Lung (tissue), 12 donors: ENCODE results near the gene GSTT2B. TPM values are rescaled to one million over a fixed set of nuclear protein-coding genes. Genes with fewer than 3 reads are reported as not detected.
"Not testable (repeated sequence)": the region's sequence is repeated elsewhere in the genome, so short reads cannot be mapped to it uniquely, and the experiment has no call there.

Source experiments
- ATAC-seq: fragments of 200-7000 bp; cut with Tn5 transposase; one replicate; pipeline ENCODE4 v1.9.1; 2020; ENCODE audit warnings: moderate number of reproducible peaks; ENCODE audit not compliant: insufficient read depth, low FRiP score
- DNase-seq, 3 donors: peaks; one replicate each; pipeline ENCODE4 v3.0.0-alpha.2; 2013 to 2017
- H3K27ac ChIP-seq, 2 donors: one replicate each; pipeline ENCODE4 v1.5.1; 2013; ENCODE audit warnings: mild to moderate bottlenecking in 2 of 2, moderate library complexity in 2 of 2, control low read depth in 1 of 2, inconsistent platforms in 1 of 2, low read depth in 1 of 2, low read length in 1 of 2
- H3K27me3 ChIP-seq, 3 donors: one replicate each; pipeline ENCODE4 v1.5.1; 2013; ENCODE audit warnings: low read length in 2 of 3; ENCODE audit not compliant: control insufficient read depth in 3 of 3, insufficient read depth in 3 of 3
- H3K36me3 ChIP-seq, 4 donors: one replicate each; pipeline ENCODE4 v1.5.1; 2013; ENCODE audit warnings: low read length in 4 of 4, mild to moderate bottlenecking in 1 of 4, moderate library complexity in 1 of 4; ENCODE audit not compliant: control insufficient read depth in 4 of 4, insufficient read depth in 4 of 4
- H3K4me1 ChIP-seq, 5 donors: one replicate each; pipeline ENCODE4 v1.5.1; 2013; ENCODE audit warnings: low read length in 5 of 5, mild to moderate bottlenecking in 2 of 5, moderate library complexity in 1 of 5; ENCODE audit not compliant: control insufficient read depth in 5 of 5, insufficient read depth in 5 of 5
- H3K4me3 ChIP-seq: one replicate; pipeline ENCODE4 v1.5.1; 2013; ENCODE audit warnings: mild to moderate bottlenecking, control low read depth, moderate library complexity
- H3K9ac ChIP-seq, 2 donors: one replicate each; pipeline ENCODE4 v1.5.1; 2013; ENCODE audit warnings: low read length in 2 of 2, control low read depth in 1 of 2; ENCODE audit not compliant: insufficient read depth in 1 of 2
- H3K9me3 ChIP-seq, 4 donors: one replicate each; pipeline ENCODE4 v1.5.1; 2013; ENCODE audit warnings: low read length in 3 of 4, mild to moderate bottlenecking in 1 of 4, moderate library complexity in 1 of 4; ENCODE audit not compliant: control insufficient read depth in 4 of 4, insufficient read depth in 3 of 4
- WGBS, 2 donors: extraction: QIAGEN DNeasy Blood & Tissue Kit; methylation state at CpG; one replicate each; pipeline ENCODE4 v1.1.7; 2013; 5-methylcytosine and 5-hydroxymethylcytosine counted together
- polyA plus RNA-seq, 2 donors: library from polyadenylated mRNA; stranded (reverse); fragments of 200-250 nt; gene quantifications; one replicate each; pipeline ENCODE4 v1.2.1, GENCODE V29; 2013
- total RNA-seq, 2 donors: library from RNA; depleted of rRNA in 1 of 2; stranded (reverse); fragments of >200 nt in 1 of 2; gene quantifications; one replicate each; pipeline ENCODE4 v1.2.1, GENCODE V29; 2014 to 2021
- TF ChIP-seq, protein P1 (sequence below): IDR thresholded peaks from 2 replicates; pipeline ENCODE4 v1.5.1; 2012; ENCODE audit warnings: mild to moderate bottlenecking; ENCODE audit errors: control extremely low read depth, extremely low read depth
- donor health status: control.
- donor health status: control.
- donor health status: Bipolar disorder and iron deficiency.
- donor health status: healthy.
- donor health status: DM: yes; HTN: yes; CAD: no.

GSTT2B gene
- total and polyA plus RNA-seq, 4 donors, result 2.0 to 22.9 (median 15.6) TPM

DNA sequence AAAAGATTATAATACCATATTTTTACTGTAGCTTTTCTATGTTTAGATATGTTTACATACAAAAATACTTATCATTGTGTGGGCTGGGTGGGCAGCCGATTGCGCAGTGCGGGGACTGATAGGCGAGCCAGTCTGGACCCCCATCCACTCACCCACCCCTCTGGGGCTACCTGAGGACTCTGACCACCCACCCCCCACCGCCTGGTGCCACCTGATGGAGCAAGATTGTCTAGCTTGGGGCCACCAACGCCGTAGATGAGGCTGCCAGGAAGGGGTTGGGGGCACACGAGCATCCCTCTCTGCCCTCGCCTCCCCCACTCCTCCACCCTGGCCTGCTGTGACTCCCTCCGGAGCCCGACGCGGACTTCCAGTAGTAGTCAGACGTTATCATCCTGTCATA lies 34.4 kb downstream of the GSTT2B start:
- TF ChIP-seq, protein P1, sequence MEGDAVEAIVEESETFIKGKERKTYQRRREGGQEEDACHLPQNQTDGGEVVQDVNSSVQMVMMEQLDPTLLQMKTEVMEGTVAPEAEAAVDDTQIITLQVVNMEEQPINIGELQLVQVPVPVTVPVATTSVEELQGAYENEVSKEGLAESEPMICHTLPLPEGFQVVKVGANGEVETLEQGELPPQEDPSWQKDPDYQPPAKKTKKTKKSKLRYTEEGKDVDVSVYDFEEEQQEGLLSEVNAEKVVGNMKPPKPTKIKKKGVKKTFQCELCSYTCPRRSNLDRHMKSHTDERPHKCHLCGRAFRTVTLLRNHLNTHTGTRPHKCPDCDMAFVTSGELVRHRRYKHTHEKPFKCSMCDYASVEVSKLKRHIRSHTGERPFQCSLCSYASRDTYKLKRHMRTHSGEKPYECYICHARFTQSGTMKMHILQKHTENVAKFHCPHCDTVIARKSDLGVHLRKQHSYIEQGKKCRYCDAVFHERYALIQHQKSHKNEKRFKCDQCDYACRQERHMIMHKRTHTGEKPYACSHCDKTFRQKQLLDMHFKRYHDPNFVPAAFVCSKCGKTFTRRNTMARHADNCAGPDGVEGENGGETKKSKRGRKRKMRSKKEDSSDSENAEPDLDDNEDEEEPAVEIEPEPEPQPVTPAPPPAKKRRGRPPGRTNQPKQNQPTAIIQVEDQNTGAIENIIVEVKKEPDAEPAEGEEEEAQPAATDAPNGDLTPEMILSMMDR, result no peak
- DNase-seq (no peak), ATAC-seq (no peak)
- WGBS, 2 donors, result 73 to 78% methylated on average over 14 of the region's 14 CpGs
- Histone ChIP-seq H3K4me3 (no peak overlapping the region), H3K4me1 (no peaks in the 10 kb centered on the region), H3K27ac (no peak overlapping the region), H3K9me3 (peaks cover 0 to 10% (median 2%) of the 10 kb centered on the region in 4 donors), H3K9ac (no peak overlapping the region), H3K36me3 (peaks cover 0 to 32% (median 19%) of the 10 kb centered on the region in 4 donors), H3K27me3 (no peaks in the 10 kb centered on the region)

GRCh38 chr22:23925020-23925606 lies 35.9 kb downstream of the GSTT2B start:
- peaks cover 0 to 10% (median 2%) of the 10 kb centered on the region in 4 donors for H3K9me3 ChIP-seq
- no peak overlapping the region for H3K4me3 ChIP-seq
- no peak for ATAC-seq
- 82 to 90% methylated on average over 6 of the region's 6 CpGs for WGBS, 2 donors
- H3K27ac ChIP-seq, result no peak overlapping the region
- H3K4me1 ChIP-seq, result no peaks in the 10 kb centered on the region
- no peak for DNase-seq
- no peak overlapping the region for H3K9ac ChIP-seq
- TF ChIP-seq, protein P1, result no peak
- peaks cover 0 to 32% (median 17%) of the 10 kb centered on the region in 4 donors for H3K36me3 ChIP-seq
- no peaks in the 10 kb centered on the region for H3K27me3 ChIP-seq

GRCh38 chr22:23922921-23923320 lies 38.1 kb downstream of the GSTT2B start:
- Histone ChIP-seq H3K9ac (no peak overlapping the region), H3K27ac (no peak overlapping the region), H3K27me3 (no peaks in the 10 kb centered on the region), H3K9me3 (peaks cover 0 to 10% (median 2%) of the 10 kb centered on the region in 4 donors), H3K4me1 (no peaks in the 10 kb centered on the region), H3K4me3 (no peak overlapping the region), H3K36me3 (peaks cover 0 to 20% (median 12%) of the 10 kb centered on the region in 4 donors)
- DNase-seq, result no peak
- WGBS, 2 donors, result 27 to 58% methylated on average over 2 of the region's 2 CpGs
- no peak for ATAC-seq
- TF ChIP-seq, protein P1, result no peak

GRCh38 chr22:23921586-23922201 lies 39.3 kb downstream of the GSTT2B start:
- peaks cover 0 to 20% (median 11%) of the 10 kb centered on the region in 4 donors for H3K36me3 ChIP-seq
- ATAC-seq, H3K27me3 ChIP-seq: not testable (repeated sequence)

GRCh38 chr22:23920267-23920611 lies 40.8 kb downstream of the GSTT2B start:
- ATAC-seq, result not testable (repeated sequence)
- 98 to 100% methylated on average over 1 of the region's 1 CpG for WGBS, 2 donors

More at GRCh38 chr22:23921586-23922201, 39.3 kb downstream of the GSTT2B start:
- H3K27ac ChIP-seq, H3K4me1 ChIP-seq, DNase-seq, H3K4me3 ChIP-seq, H3K9ac ChIP-seq: not testable (repeated sequence)
- peaks cover 0 to 10% (median 2%) of the 10 kb centered on the region in 4 donors for H3K9me3 ChIP-seq
- 81 to 89% methylated on average over 13 of the region's 13 CpGs for WGBS, 2 donors

More at GRCh38 chr22:23920267-23920611, 40.8 kb downstream of the GSTT2B start:
- Histone ChIP-seq H3K27ac (peak overlapping the region in 1 of 2 donors; percentile 56), H3K36me3 (peaks cover 0 to 13% (median 7%) of the 10 kb centered on the region in 4 donors)
- not testable (repeated sequence) for H3K9ac ChIP-seq, H3K4me3 ChIP-seq, DNase-seq, H3K4me1 ChIP-seq, H3K27me3 ChIP-seq, H3K9me3 ChIP-seq
